ENCODE data around the gene TMEM269.

TMEM269 gene

GRCh38 chr1:42848823-42849537, 64.2 kb downstream of the TMEM269 start:
- no peak for DNase-seq (ENCODE audit: low read depth in 2 of 2)

- DNase-seq (ENCODE audit: low read depth in 2 of 2): no peak
Measured at GRCh38 chr1:42849944-42850343, 65.2 kb downstream of the TMEM269 start.
